Occipital lobe (tissue), 2 donors: ENCODE measurements around the gene ALX3. TPM values are rescaled to one million over a fixed set of nuclear protein-coding genes. Genes with fewer than 3 reads are reported as not detected.
"Not testable (repeated sequence)": the region's sequence is repeated elsewhere in the genome, so short reads cannot be mapped to it uniquely, and the experiment has no call there.

ENCODE experiments used
- DNase-seq: peaks from one replicate; lab custom pipeline; 2025; lab: John Stamatoyannopoulos, UW
- total RNA-seq: library from RNA; depleted of rRNA; stranded (reverse); fragments of >200 nt; gene quantifications from one replicate; pipeline ENCODE4 v1.2.3, GENCODE V29; 2014

The ALX3 gene
- total RNA-seq, 1 donor from 2014 or later: 0.31 TPM

GRCh38 chr1:110089561-110090275 lies 19.2 kb upstream of the ALX3 start:
- DNase-seq: no peak

DNA sequence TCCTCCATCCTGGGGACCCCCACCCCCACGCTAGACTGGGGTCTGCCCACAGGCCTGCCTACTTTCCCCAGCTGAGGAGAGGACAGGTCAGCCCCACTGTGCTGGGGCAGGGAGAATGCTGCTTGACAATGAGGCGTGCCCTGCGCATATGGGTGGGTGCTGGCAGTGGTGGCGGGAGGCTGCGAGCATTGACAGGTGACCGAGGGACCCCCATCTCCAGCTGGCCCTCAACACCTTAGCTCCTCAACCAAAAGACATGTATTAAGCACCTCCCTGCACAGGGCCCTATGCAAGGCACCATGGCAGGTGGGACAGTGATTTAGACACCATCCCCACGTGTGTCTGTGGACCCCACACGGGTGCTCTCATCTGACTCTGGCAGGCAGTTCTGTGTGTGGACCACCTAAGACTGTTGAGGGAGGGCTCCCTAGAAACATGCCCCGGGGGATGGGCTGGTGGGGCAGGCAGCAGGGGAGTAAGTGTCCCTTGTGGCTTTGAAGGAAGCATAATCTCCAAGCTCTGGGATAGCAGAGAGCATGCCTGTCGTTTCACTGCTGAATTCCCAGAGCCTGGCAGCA lies 18.4 kb upstream of the ALX3 start:
- no peak for DNase-seq

DNA sequence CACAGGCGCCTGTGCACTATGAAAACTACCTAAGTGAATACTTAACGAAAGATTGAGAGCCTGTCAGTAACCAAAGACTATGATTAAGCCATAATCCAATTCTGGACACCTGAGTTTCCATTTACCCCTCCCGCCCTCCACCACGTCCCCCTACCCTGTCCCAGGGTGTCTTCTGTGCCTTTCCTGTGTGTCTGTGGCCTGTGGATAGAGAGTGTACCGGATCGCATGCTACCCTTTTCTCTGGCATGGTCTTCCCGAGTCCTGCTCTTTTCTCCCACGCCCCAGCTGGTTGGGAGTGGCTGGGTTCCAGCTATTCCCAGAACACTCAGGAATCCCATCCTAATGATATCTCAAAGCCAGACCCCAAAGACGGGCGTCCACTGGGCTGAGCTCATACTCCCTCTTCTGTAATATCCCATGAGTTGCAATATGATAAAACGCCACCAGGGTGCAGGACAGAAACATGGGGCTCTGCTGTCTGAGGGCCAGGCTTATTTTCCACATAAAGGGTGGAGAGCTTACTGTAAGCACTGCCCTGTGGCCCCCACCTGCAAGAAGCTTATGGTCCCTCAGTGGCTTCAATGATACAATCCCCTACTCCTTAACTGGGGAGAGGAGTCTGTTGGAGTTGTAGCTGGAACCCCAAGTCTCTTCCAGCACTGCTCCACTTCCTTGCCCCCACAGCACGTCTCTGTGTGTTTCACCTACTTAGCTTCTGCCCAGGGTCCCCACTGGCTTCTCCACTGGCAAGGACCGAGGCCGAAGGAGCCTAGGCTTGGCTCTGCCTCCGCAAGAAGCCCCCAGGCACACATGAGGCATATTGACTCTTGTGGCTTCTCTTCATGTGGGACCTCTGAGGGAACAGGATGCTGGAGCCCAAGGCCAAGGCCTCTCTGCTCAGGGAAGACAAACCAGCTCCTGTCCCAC lies 17.6 kb upstream of the ALX3 start:
- DNase-seq: no peak

DNA sequence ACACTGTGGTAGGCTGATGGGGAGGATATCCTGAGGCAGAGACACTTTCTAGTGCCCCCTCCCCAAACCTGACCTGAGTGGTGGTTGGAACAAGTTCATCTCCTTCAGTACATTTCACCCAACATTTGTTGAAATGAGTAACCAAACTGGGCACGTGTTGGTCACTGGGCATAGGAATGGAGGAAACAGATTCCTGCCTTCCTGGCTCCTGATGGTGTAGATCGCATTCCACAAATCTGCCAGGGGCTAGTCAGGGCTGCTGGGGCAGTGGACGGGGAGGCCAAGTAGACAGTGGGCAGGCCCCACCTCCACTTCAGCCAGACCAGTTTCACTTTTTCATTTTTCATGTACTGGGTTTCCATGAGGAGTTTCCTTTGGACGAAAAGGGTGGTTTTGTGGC lies 16.5 kb upstream of the ALX3 start:
- no peak for DNase-seq

GRCh38 chr1:110085671-110086070 lies 15.2 kb upstream of the ALX3 start:
- no peak for DNase-seq

- no peak for DNase-seq
Measured at GRCh38 chr1:110084227-110085078, 14.0 kb upstream of the ALX3 start.

- no peak for DNase-seq
Measured at GRCh38 chr1:110083866-110084226, 13.4 kb upstream of the ALX3 start.

GRCh38 chr1:110083061-110083865 lies 12.8 kb upstream of the ALX3 start:
- DNase-seq: no peak

GRCh38 chr1:110082477-110082876 lies 12.0 kb upstream of the ALX3 start:
- DNase-seq: no peak

DNA sequence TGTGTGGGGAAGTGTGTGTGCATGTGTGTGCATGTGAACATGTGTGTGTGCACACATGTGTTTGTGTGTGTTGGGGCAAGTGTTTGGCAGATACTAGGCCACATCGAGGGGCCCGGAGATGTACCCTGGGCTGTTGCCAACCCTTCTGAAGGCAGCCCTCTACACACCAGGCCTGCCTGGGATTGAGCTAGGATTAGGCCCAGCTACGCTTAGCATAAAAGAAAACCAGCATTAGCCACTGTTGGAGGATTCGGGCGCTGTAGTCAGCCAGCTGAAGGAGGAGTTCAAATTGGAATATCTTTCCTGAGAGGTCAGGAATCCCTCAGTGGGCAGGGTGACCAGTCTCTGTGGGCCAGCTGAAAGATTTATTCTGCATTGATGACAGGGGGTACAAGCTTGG lies 10.6 kb upstream of the ALX3 start:
- no peak for DNase-seq

- DNase-seq: not testable (repeated sequence)
Measured at GRCh38 chr1:110079995-110080394, 9.5 kb upstream of the ALX3 start.

- DNase-seq: no peak
Measured at GRCh38 chr1:110076789-110077500, 6.5 kb upstream of the ALX3 start.

DNA sequence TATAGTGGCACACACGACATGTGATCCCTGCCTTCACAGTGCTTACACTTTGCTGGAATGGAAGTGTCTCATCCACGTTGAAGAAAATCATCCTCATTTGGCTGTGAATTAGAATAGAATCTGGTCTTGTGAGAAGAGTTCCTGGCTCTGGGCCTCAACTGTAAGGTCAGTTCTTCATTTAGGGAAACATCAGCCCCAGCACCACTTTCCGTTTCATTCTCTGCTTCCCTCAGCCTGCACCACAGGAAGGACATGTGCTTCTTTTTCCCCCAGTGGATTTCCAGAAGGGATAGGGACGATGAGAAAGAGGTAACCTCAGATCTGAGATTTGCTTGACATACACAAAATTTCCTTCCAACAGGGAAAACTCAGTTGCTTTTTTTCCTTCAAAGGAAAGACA lies 3.7 kb upstream of the ALX3 start:
- no peak for DNase-seq

DNA sequence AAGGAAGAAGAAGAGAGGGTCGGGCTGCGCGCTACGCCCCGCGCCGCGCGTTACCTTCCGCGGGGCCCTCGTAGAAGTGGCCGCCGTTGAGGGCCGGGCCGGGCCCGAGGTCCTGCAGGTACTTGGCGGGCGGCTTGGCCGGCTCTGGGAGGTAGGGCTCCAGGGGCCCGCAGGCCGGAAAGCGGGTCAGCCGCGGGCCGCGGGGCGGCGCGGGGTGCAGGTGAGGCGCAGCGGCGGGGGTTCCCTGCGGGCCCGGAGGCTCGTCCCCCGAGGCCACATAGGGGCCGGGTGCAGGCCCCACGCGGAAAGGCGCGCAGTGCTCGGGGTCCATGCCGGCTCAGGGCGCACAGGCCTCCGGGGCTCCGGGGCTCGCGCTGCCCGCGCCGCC lies 196 bp downstream of the ALX3 start:
- DNase-seq: no peak

- DNase-seq: no peak
Measured at GRCh38 chr1:110069404-110070281, 829 bp downstream of the ALX3 start.

DNA sequence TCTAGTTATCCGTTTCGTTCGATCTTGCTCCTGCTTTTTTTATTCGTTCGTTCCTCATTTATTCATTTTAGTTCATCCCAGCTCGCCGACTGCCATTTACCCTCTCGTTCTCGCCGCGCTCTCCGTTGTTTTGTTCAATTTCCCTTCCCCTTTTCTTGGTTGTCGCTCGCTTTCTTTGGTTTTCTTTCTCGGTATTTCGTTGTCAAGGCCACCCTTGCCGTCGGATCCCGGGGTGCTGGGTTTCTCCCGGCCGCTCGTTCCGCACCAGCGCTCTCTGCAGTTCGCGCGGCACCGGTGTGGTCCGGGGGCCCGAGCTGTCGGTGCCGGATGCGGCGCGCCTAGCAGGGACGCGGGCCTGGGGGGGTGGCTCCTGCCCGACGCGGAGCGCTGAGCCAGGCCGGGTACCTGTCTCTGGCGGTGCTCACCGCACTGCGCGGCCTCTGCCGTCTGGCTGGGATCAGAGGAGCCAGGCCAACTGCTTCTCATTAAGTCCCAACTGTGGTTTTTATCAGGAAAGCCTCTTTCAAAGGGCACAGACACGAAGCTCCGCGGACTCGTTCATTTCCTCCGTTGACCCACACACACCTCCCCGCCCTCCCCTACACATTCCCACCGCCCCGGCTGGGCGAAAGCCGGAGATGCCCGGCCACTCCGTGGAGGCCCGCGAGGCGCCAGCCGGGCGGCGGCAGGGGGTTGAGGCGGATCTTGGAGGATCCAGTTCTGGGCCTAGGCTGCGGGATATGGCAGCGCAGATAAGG lies 1.6 kb downstream of the ALX3 start:
- no peak for DNase-seq

DNA sequence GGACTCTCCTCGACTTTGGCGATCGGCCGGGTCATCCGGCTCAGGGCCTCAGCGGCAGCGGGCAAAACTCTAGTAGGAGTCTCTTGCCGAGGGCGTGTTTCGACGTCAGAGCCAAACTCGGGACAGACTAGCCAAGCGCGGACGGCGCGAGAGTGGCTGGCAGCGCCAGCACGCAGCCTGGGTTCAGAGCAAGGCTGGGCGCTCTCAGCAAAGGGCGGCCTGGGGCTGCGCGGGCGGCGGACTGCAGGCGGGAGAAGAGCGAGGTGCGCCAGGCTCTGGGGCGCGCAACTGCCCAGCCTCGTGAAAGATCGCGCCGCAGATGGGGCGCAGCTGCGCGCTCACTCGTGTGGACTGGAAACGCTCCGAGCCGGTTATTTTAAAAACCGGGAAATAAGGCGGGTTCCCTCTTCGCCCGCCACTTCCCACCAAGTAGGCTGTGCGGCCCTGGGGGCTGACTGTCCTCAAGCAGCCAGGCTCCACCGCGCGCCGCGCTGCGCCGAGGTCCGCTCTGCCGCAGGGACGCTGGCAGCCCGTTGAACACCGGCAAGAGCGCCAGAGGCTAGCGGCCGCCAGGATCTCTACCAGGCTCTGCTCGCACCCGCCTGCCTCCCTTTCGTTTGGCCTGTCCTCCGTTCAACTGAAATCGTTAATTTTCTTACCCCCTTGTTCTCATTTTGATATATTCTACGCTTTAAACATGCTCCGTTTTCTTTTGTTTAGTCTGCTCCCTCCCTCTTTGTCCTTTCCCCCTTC lies 2.4 kb downstream of the ALX3 start:
- no peak for DNase-seq

GRCh38 chr1:110067479-110067892 lies 3.0 kb downstream of the ALX3 start:
- DNase-seq: no peak
